DND-41 (cell line): ENCODE results near the gene GRHL3.

Source experiments
- ATAC-seq: fragments of 200-7000 bp; cut with Tn5 transposase; 3 replicates; pipeline ENCODE4 v1.9.1; 2021; ENCODE audit warnings: low read depth; ENCODE audit not compliant: insufficient read depth
- DNase-seq: peaks from one replicate; pipeline ENCODE4 v3.0.0-alpha.2; 2020
- H2AFZ ChIP-seq: 2 replicates; pipeline ENCODE4 v1.6.0; 2012; ENCODE audit warnings: low read depth, low read length
- H3K27ac ChIP-seq: 2 replicates; pipeline ENCODE4 v1.5.1; 2012; ENCODE audit warnings: low read length, inconsistent platforms
- H3K27me3 ChIP-seq: fragments of 200-600 bp; sonication (generic); 2 replicates; pipeline ENCODE4 v1.6.0; 2012; ENCODE audit warnings: low read length, mild to moderate bottlenecking, inconsistent platforms; ENCODE audit not compliant: insufficient read depth, poor library complexity
- H3K36me3 ChIP-seq: 2 replicates; pipeline ENCODE4 v1.5.1; 2012; ENCODE audit warnings: low read length, inconsistent platforms; ENCODE audit not compliant: insufficient read depth
- H3K4me1 ChIP-seq: 2 replicates; pipeline ENCODE4 v1.5.1; 2012; ENCODE audit warnings: mild to moderate bottlenecking, low read length; ENCODE audit not compliant: insufficient read depth
- H3K4me2 ChIP-seq: 2 replicates; pipeline ENCODE4 v1.6.0; 2012; ENCODE audit warnings: mild to moderate bottlenecking, moderate library complexity, low read length, inconsistent platforms; ENCODE audit not compliant: insufficient read depth
- H3K4me3 ChIP-seq, 2 experiments: fragments of 200-600 bp in 1 of 2; shearing (Covaris generic) in 1 of 2; 2 replicates each; pipeline ENCODE4 v1.5.1; 2012 to 2016; ENCODE audit warnings: inconsistent platforms in 2 of 2, low read length in 2 of 2, mild to moderate bottlenecking in 2 of 2, low read depth in 1 of 2, moderate library complexity in 1 of 2
- H3K79me2 ChIP-seq: 2 replicates; pipeline ENCODE4 v1.6.0; 2012; ENCODE audit warnings: low read length, inconsistent platforms; ENCODE audit not compliant: insufficient read depth
- H3K9ac ChIP-seq: 2 replicates; pipeline ENCODE4 v1.6.0; 2012; ENCODE audit warnings: low read depth, mild to moderate bottlenecking, inconsistent platforms, low read length, moderate library complexity
- H3K9me3 ChIP-seq: 2 replicates; pipeline ENCODE4 v1.5.1; 2012; ENCODE audit warnings: low read length, moderate library complexity, mild to moderate bottlenecking, inconsistent platforms; ENCODE audit not compliant: insufficient read depth, severe bottlenecking
- H4K20me1 ChIP-seq: 2 replicates; pipeline ENCODE4 v1.6.0; 2012; ENCODE audit warnings: low read length; ENCODE audit not compliant: insufficient read depth
- CTCF ChIP-seq: IDR thresholded peaks from 2 replicates; pipeline ENCODE4 v1.5.1; 2012; ENCODE audit warnings: borderline replicate concordance, low read length, moderate library complexity, mild to moderate bottlenecking; ENCODE audit not compliant: poor library complexity, severe bottlenecking; ENCODE audit errors: extremely low read depth
- EZH2 ChIP-seq: IDR thresholded peaks from 3 replicates; pipeline ENCODE4 v1.6.1; 2012; ENCODE audit warnings: borderline replicate concordance, low read depth, mild to moderate bottlenecking, moderate library complexity, low read length, inconsistent platforms; ENCODE audit not compliant: severe bottlenecking

The GRHL3 gene

DNA sequence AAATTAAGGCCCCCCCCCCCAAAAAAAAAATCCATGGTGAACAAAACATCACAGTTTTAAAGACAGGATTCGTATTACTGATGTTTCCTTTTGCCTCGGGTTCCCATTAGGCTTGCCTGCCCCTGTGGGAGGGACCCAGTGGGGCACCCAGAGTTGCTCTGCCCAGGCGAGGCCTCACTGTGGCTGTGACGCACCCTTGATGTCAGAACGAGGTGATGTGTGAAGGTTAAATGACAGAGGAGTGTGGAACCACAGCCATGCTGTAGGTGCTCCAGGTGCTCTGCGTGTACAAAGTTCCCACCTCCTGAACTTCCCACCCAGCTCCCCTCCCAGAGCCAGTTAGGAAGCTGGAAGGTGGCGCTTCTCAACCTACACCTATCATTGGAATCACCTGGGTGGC lies 37.9 kb downstream of the GRHL3 start:
- H2AFZ ChIP-seq = no peak overlapping the region
- no peak overlapping the region for H3K4me2 ChIP-seq
- H3K27ac ChIP-seq = no peak overlapping the region
- no peaks in the 10 kb centered on the region for H3K79me2 ChIP-seq
- ATAC-seq = no peak
- no peak for DNase-seq
- no peaks in the 10 kb centered on the region for H3K36me3 ChIP-seq
- no peaks in the 10 kb centered on the region for H3K9me3 ChIP-seq
- H3K4me3 ChIP-seq = no peak overlapping the region
- no peak overlapping the region for H3K9ac ChIP-seq
- no peaks in the 10 kb centered on the region for H3K4me1 ChIP-seq
- TF ChIP-seq CTCF (no peak), EZH2 (no peak)
- H4K20me1 ChIP-seq = peaks cover 6% of the 10 kb centered on the region
- H3K27me3 ChIP-seq = peaks cover 3% of the 10 kb centered on the region

DNA sequence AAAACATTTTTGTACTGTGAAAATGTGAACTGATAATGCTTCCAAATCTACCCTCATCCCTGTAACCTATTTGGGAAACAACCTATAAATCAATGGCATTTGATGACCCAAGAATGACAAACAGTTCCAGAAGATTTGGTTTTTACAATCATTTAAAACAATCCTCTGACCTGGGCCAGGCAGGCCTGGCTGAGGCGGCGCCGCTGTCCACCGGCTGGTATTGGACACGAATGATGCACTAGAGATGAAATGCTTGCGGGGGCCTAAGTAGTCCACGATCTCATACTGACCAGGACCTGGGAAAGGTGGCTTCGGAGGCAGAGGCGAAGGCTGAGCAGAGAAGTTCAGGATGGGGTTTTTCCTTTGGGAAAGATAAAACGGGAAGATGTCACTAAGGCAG lies 41.5 kb downstream of the GRHL3 start:
- Histone ChIP-seq H4K20me1 (peaks cover 6% of the 10 kb centered on the region; the same call in 1 of the 2 replicates), H2AFZ (no peak overlapping the region), H3K9me3 (no peaks in the 10 kb centered on the region), H3K4me2 (no peak overlapping the region), H3K36me3 (no peaks in the 10 kb centered on the region), H3K4me1 (no peaks in the 10 kb centered on the region), H3K4me3 (no peak overlapping the region), H3K27me3 (peaks cover 7% of the 10 kb centered on the region), H3K27ac (no peak overlapping the region), H3K9ac (no peak overlapping the region), H3K79me2 (no peaks in the 10 kb centered on the region)
- ATAC-seq (no peak), DNase-seq (no peak)
- TF ChIP-seq CTCF (no peak), EZH2 (no peak)

DNA sequence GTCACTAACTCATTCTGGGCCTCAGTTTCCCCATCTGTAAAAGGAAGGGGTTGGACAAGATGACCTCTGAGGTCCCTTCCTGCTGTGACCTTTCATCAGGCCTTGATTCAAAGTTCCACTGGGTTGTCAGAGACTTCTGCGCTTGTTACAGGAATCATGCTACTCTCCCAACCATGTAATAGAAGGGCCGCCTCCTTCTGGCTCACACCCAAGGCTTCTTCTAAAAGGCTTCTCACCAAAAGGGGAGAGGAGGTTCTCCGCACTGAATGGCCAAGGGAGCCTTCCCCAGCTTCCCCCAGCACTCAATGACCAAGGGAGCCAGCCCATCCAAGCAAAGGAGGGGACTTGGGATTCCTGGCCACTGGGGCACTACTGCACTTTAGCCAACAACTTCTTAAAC lies 42.7 kb downstream of the GRHL3 start:
- Histone ChIP-seq H3K27me3 (peaks cover 7% of the 10 kb centered on the region), H3K79me2 (no peaks in the 10 kb centered on the region), H3K9me3 (no peaks in the 10 kb centered on the region), H3K4me3 (no peak overlapping the region), H2AFZ (no peak overlapping the region), H3K4me2 (no peak overlapping the region), H3K9ac (no peak overlapping the region), H3K36me3 (no peaks in the 10 kb centered on the region), H3K4me1 (no peaks in the 10 kb centered on the region), H3K27ac (no peak overlapping the region), H4K20me1 (peaks cover 6% of the 10 kb centered on the region; the same call in 1 of the 2 replicates)
- no peak for TF ChIP-seq EZH2
- TF ChIP-seq CTCF = no peak
- no peak for DNase-seq
- ATAC-seq = no peak

DNA sequence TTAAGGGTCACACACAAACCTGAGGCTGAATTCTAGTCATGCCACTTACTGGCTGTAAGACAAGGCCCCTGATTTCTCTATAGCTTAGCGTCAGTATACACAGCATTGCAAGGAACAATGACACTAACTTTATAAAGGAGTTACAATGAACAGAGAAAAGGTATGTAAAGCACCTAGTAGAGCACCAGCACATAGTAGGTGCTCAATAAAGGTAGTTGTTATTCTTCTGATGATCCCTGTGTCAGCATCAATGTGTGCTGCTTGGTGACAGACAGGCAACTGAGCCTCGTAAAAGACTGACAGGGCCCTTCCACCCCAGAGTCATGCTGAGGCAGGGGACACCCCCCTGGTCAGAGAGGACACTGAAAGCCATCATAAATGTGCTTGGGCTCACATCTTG lies 43.2 kb downstream of the GRHL3 start:
- ATAC-seq = no peak
- TF ChIP-seq EZH2 (no peak), CTCF (no peak)
- no peaks in the 10 kb centered on the region for H3K4me1 ChIP-seq
- H3K9me3 ChIP-seq = no peaks in the 10 kb centered on the region
- no peak overlapping the region for H3K4me2 ChIP-seq
- no peak for DNase-seq
- H3K79me2 ChIP-seq = no peaks in the 10 kb centered on the region
- no peak overlapping the region for H2AFZ ChIP-seq
- no peak overlapping the region for H3K4me3 ChIP-seq
- peaks cover 7% of the 10 kb centered on the region for H3K27me3 ChIP-seq
- H3K27ac ChIP-seq = no peak overlapping the region
- peaks cover 6% of the 10 kb centered on the region; the same call in 1 of the 2 replicates for H4K20me1 ChIP-seq
- no peaks in the 10 kb centered on the region for H3K36me3 ChIP-seq
- no peak overlapping the region for H3K9ac ChIP-seq
